Measurements from ENCODE around the gene MCAT. TPM values are rescaled to one million over a fixed set of nuclear protein-coding genes. Genes with fewer than 3 reads are reported as not detected.
A peak's percentile ranks its signal among the peaks of the same experiment; 100 is the strongest.

MCAT gene
- total RNA-seq, 1 donor from 2014 or later: 25.7 TPM

- H3K9me3 Mint-ChIP-seq: no peaks in the 10 kb centered on the region
- peak within 1 kb of the TSS; percentile 85 for H3K4me3 Mint-ChIP-seq
- TF ChIP-seq CTCF (conservative IDR thresholded peaks at IDR 0.05): no peak
- no peaks in the 10 kb centered on the region for H3K36me3 Mint-ChIP-seq (ENCODE audit: low read depth)
- H3K4me1 Mint-ChIP-seq: peaks cover 25% of the 10 kb centered on the region
- peak; percentile 43 for DNase-seq (ENCODE audit: low read depth, low spot score)
- H3K27ac Mint-ChIP-seq (ENCODE audit: unreplicated experiment): peak within 1 kb of the TSS; percentile 19
- peaks cover 4% of the 10 kb centered on the region for H3K27me3 Mint-ChIP-seq (ENCODE audit: low read depth)
Observed at GRCh38 chr22:43186272-43187170, 43.3 kb upstream of the MCAT start, which contains the start of gene TTLL12. TTLL12 (minus strand) TSS chr22:43187134; CDS start chr22:43187069, 65 bp downstream.

GRCh38 chr22:43185860-43186261 lies 42.7 kb upstream of the MCAT start:
- Mint-ChIP-seq H3K9me3 (no peaks in the 10 kb centered on the region), H3K4me3 (peak overlapping the region; percentile 85), H3K27ac (ENCODE audit: unreplicated experiment) (no peak overlapping the region), H3K36me3 (ENCODE audit: low read depth) (no peaks in the 10 kb centered on the region), H3K4me1 (peaks cover 25% of the 10 kb centered on the region), H3K27me3 (ENCODE audit: low read depth) (no peaks in the 10 kb centered on the region)
- TF ChIP-seq CTCF (conservative IDR thresholded peaks at IDR 0.05): no peak
- DNase-seq (ENCODE audit: low read depth, low spot score): no peak

- H3K4me1 Mint-ChIP-seq: peaks cover 20% of the 10 kb centered on the region
- no peaks in the 10 kb centered on the region for H3K27me3 Mint-ChIP-seq (ENCODE audit: low read depth)
- DNase-seq (ENCODE audit: low read depth, low spot score): no peak
- H3K36me3 Mint-ChIP-seq (ENCODE audit: low read depth): peaks cover 4% of the 10 kb centered on the region
- H3K27ac Mint-ChIP-seq (ENCODE audit: unreplicated experiment): no peak overlapping the region
- TF ChIP-seq CTCF (conservative IDR thresholded peaks at IDR 0.05): no peak
- peak overlapping the region; percentile 67 for H3K4me3 Mint-ChIP-seq
- no peaks in the 10 kb centered on the region for H3K9me3 Mint-ChIP-seq
Observed at GRCh38 chr22:43183496-43184277, 40.5 kb upstream of the MCAT start.

- peaks cover 6% of the 10 kb centered on the region for H3K36me3 Mint-ChIP-seq (ENCODE audit: low read depth)
- DNase-seq (ENCODE audit: low read depth, low spot score): no peak
- peaks cover 17% of the 10 kb centered on the region for H3K4me1 Mint-ChIP-seq
- H3K27me3 Mint-ChIP-seq (ENCODE audit: low read depth): no peaks in the 10 kb centered on the region
- no peak for TF ChIP-seq CTCF (conservative IDR thresholded peaks at IDR 0.05)
- no peaks in the 10 kb centered on the region for H3K9me3 Mint-ChIP-seq
- no peak overlapping the region for H3K27ac Mint-ChIP-seq (ENCODE audit: unreplicated experiment)
- no peak overlapping the region for H3K4me3 Mint-ChIP-seq
Observed at GRCh38 chr22:43182726-43183125, 39.5 kb upstream of the MCAT start.

GRCh38 chr22:43182118-43182517 lies 38.9 kb upstream of the MCAT start:
- no peaks in the 10 kb centered on the region for H3K9me3 Mint-ChIP-seq
- H3K4me3 Mint-ChIP-seq: no peak overlapping the region
- H3K4me1 Mint-ChIP-seq: peaks cover 15% of the 10 kb centered on the region
- no peak for TF ChIP-seq CTCF (conservative IDR thresholded peaks at IDR 0.05)
- no peak overlapping the region for H3K27ac Mint-ChIP-seq (ENCODE audit: unreplicated experiment)
- no peaks in the 10 kb centered on the region for H3K27me3 Mint-ChIP-seq (ENCODE audit: low read depth)
- DNase-seq (ENCODE audit: low read depth, low spot score): no peak
- H3K36me3 Mint-ChIP-seq (ENCODE audit: low read depth): peaks cover 6% of the 10 kb centered on the region
